Measurements from ENCODE around the gene RPL7A.
"Not testable (repeated sequence)": the region's sequence is repeated elsewhere in the genome, so short reads cannot be mapped to it uniquely, and the experiment has no call there.

Gene RPL7A

DNA sequence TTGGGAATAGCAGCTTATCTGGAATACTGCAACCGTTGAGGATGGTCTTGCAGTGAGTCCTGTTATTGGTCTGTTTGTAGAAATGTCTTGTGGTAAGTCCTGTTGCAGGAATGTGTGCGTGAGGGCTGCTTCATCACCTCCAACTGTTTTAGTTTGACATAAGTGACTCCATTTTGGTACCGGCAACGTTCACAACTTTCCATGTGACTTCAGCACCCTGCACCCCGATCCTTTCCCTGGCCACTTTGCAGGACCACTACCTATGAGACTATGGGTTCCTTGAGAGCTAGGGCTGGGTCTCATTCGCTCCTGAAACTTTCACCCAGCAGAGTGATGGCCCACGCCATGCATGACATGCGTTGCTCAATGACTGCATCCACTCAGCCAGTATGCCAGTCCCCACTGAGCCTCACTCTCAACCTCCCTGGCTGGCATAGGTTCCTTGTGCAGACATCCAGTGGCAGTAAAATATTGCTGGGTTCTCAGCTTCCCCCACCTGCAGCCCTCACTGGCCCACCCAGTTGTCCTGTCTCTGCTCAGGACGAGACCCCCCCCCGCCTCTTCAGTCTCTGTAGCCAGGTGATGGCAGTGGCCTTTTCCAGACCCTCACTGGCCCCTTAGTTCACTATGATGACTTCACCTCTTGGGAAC lies 20.1 kb upstream of the RPL7A start:
- no peak for DNase-seq (ENCODE audit: low read depth in 1 of 2, low spot score in 1 of 2)

DNA sequence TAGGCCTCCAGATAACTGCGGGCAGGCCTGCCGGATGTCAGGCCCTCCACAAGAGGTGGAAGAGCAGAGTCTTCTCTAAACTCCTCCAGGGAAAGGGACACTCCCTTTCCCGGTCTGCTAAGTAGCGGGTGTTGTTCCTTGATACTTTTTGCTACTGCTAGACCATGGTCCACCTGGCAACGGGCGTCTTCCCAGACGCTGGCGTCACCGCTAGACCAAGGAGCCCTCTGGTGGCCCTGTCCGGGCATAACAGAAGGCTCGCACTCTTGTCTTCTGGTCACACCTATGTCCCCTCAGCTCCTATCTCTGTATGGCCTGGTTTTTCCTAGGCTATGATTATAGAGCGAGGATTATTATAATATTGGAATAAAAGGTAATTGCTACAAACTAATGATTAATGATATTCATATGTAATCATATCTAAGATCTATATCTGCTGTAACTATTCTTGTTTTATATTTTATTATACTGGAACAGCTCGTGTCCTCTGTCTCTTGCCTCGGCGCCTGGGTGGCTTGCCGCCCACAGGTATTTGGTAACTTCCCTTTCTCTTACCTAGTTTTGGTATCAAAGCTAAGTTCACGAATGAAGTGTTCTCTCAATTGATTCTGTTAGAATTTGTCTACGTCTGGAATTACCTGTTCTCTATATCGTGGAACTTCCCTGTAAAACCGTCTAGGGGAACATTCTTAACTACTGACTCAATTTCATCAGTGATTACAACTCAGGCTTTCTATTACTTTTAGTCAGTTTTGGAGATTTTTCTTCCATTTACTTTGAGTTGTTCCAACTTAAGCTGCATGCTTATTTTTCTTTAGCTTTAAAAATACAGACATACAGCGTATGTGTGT lies 18.5 kb upstream of the RPL7A start:
- DNase-seq (ENCODE audit: low read depth in 1 of 2, low spot score in 1 of 2) = not testable (repeated sequence)

DNA sequence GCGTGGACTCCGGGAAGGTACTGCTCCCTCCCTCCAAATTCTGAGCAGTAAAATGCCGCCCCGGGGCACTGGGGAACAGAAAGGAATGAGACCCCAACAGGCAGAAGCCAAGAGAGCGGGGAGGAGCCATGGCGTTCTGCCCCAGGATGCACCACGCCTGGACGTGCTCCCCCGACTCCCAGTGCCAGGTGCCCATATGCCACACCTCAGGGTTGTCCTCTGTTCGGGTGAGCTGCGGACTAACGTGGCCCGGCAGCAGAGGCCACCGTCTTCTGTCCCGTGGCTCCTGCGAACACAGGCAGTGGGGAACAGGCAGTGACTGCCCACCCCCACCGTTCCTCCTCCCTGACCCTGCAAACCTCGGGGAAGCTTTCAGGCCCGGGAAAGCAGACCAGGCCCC lies 16.8 kb upstream of the RPL7A start:
- no peak for DNase-seq (ENCODE audit: low read depth in 1 of 2, low spot score in 1 of 2)

DNA sequence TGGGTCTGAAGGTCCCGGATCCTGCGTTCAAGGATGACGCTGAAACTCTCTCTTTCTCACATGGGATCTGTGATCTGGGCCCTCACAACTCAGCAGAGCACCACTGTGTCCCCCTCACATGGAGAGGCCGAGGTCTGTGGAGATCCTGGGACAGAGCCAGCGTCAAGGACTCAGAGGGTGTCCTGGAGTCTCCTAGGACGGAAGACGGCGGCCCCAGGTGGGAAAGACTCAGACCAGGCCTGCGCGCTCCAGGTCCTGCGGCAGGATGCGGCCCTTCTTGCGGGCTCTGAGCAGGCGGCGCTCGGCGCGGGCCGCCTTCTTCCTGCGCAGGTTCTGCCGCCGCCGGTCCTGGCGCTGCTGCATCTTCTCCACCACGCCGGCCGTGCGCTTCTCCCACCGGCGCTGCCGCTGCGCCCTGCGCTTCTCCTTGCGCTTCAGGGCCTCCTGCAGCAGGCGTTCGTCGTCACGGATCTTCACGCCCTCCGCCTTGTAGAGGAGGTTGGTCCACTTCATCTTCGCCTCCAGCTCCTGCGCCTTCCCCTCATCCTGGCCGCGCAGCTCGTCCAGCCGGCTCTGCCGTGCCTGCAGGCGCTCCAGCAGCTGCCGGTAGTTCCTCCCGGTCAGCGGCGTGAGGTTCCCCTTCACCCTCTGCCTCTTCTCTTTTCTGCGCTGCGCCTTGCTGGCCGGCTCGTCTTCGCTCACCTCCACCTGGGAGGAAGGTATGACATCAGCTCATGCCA lies 16.2 kb upstream of the RPL7A start:
- no peak for DNase-seq (ENCODE audit: low read depth in 1 of 2, low spot score in 1 of 2)

DNA sequence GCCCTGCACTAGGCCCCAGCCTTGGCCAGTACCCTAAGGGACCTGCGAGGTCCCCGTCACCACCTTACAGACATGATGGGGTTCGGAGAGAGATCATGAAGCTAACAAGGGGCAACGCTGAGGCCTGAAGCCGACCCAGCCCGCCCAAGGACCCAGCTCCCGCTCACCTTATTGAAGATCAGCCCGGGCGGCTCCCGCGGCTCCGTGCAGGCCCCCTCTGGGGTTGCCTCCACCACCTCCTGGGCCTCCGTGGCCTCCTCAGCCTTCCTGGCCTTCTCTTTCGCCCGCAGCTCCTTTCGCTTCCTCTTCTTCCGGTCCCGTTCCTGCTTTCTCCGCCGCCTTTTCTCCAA lies 15.7 kb upstream of the RPL7A start:
- no peak for DNase-seq (ENCODE audit: low read depth in 1 of 2, low spot score in 1 of 2)

DNA sequence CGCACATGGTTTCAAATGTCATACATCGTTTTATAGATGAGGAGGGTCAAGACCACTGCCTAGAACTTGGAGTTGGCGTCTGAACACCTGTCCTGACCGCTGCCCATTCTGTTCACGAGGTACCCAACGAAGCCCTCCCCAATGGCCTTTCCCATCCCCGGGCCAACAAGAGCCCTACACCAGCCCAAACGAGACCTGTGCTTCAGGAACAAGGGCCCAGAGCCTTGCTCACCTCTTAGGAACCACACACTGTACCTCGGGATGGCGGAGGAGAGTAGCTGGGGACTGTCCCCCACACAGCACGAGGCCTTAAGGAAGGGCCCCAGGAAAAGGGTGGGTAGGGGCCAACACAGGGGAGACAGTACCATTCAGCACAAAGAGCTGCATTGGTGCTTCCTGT lies 15.0 kb upstream of the RPL7A start:
- no peak for DNase-seq (ENCODE audit: low read depth in 1 of 2, low spot score in 1 of 2)

DNA sequence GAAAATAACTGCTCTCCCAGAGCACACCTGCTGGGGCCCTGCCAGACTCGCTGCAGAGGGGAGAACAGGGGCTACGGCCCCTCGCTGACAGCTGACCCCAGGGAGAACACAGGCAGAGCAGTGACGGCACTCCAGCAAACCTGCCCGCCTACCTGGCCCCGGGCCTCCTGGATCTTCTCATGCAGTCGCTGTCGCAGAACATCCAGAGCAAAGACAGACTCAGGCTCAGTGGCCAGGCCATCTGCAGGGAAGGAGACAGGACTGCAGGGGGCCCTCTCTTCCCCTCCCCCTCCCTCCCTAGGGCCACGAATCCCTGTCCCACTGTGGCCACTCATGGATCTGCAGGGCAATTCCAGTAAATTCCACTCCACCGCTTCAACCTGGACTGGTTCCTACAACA lies 14.5 kb upstream of the RPL7A start:
- DNase-seq (ENCODE audit: low read depth in 1 of 2, low spot score in 1 of 2) = no peak

DNA sequence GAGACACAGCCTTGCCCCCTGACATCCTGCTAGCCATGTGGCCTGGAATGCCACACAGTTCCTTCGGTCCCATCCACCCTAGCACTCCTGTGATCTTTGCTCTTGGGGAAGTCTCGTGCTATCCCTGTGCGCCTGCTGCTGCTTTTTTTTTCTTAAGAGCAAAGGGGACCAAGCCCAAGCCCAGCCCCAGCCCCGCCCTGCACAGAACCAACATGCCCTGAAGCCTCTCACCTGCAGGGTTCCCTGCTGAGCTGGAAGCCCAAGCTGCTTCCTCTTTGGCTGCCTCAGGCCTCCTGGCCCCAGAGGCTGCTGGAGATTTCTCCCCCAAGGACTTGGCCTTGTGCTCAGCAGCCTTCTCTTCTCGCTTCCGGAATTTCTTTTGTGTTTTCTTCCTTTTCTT lies 13.9 kb upstream of the RPL7A start:
- DNase-seq (ENCODE audit: low read depth in 1 of 2, low spot score in 1 of 2) = no peak

DNA sequence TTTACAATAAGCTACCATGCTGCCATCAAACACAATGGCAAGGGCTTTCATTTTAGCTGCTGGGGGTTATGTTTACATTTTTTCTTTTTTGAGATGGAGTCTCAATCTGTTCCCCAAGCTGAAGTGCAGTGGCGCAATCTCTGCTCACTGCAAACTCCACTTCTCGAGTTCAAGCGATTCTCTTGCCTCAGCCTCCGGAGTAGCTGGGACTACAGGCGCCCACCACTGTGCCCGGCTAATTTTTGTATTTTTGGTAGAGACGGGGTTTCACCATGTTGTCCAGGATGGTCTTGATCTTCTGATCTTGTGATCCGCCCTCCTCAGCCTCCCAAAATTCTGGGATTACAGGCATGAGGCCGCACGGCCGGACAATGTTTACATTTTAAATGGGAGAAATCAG lies 13.1 kb upstream of the RPL7A start:
- DNase-seq (ENCODE audit: low read depth in 1 of 2, low spot score in 1 of 2) = not testable (repeated sequence)

DNA sequence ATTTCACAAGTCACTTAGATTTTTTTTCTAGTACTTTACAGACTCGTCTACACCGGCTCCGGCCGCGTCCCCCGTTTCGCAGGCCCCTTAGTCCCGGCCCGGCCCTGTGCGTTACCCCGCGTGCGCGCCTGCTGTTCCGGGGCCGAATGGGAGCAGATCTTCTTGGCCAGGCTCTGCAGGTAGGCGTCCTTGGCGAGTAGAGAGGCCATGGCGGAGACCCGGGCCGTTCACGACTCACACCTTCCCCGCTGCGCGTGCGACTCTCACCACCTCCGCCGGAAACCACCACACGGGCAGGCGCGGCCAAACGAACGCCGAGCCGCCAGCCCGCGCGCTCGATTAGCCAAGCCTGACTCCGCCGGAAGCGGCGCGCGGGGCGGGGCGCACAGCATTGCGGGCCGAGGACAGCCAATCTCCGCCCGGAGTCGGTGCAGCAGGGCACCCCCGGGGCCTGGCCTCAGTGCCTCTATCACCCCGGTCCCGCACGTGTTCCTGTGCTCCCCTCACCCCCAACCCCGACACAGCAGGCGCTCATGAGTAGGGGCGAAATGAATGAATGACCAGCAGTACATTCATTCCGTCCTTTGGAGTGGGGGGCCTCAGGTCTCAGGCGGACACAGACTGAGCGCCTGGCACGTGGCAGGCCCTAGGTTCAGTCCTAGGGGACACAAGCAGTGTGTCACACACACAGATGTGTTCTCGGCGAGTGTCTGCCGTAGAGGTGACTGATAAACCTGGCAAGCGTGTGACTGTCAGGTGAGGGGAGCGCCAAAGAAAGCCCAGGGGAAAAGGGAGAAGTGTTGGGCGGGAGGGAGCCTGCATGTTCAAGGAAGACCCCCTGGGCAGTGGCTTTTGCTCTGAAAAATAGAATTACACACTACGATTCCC lies 11.8 kb upstream of the RPL7A start, which contains the start of gene SURF6:
Gene SURF6 (minus strand): TSS at position 265 of the 888 bp plus-strand sequence. CDS start 56 bp downstream, at position 209.
- DNase-seq (ENCODE audit: low read depth in 1 of 2, low spot score in 1 of 2) = peak; percentile 83 to 93

DNA sequence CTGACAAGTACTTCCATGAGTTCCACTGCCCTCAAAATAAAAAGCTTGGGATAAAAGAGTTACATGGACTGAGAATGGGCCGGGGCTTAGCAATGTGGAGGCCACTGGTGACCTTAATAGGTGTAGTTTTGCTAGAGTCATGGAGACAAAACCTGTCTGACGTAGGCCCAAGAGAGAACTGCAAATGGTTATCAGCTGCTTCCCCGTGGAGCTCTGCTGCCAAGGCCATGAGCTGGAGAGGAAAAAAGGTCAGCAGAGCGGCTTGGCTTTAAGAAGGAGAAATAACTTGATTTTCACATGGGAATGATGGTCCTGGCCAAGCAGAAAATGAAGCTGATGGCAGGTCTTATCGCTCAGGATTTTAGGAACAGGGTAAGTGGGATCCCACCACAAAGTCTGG lies 8.4 kb upstream of the RPL7A start:
- no peak for DNase-seq (ENCODE audit: low read depth in 1 of 2, low spot score in 1 of 2)

DNA sequence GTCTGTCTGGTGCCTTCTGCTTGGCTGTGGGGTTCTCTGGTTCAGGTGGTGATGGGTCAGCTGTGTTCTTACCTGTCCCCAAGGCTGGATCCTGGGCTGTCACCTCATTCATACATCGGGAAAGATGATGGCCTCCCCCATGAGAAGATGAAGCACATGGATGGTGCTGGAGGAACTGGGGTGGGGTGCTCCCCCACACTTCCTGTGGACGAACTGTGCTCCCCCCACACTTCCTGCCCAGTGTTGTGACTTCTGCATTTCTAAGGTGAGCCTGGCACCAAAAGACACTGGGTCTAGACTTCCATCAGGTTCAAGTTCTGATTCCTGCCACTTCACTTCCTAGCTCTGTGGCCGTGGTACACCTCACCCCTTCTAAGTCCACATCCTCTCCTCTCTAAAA lies 7.8 kb upstream of the RPL7A start:
- no peak for DNase-seq (ENCODE audit: low read depth in 1 of 2, low spot score in 1 of 2)

DNA sequence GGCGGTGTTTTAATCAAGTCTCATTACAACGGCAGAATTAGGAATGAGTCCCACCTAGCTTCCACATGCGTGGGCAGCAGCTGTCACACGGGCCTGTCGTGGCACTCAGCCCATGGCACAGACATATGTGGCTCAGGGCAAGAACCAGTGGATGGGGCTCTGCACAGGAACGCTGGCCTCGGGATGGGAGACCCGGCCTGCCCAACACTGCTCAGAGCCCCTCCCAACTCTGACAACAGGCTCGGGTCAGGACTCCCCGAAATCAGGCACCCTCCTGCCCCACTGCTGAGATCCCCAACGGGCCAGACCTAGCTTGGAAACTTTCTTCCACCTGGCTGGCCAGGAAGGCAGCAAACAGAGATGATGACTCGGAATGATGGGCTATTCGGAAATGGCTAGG lies 7.1 kb upstream of the RPL7A start:
- no peak for DNase-seq (ENCODE audit: low read depth in 1 of 2, low spot score in 1 of 2)

DNA sequence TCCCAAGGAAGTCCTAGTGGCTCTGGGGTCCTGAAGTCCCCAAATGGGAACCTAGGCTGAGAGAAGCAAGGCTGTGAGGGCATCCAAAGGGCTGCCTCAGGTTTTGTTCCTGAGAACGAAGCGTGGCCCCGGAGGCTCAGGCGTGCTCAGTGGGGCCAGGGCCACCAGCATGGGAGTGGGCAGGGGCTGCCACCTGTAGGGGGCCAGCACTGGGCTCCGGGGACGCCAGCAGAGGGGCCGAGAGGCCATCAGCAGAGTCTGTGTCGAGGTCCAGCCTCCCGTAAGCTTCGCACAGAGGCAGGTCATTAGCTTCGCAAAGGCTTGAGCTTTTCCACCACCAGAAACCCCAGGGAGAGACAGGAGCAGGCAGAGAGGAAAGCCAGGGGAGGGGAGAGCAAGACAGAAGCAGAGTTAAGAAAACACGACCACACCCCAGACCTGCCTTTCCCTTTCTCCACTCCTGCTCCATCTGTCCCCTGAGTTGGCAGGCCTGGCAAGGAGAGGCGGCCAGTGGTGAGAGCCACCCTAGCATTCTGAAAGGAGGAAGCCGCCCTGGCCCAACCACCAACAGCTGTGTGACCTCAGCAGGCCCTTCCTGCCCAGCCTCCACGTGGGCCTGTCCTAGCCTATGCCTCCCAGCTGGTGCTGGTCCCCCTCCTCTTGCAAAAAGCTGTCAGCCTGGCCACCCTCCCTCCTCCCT lies 6.5 kb upstream of the RPL7A start:
- no peak for DNase-seq (ENCODE audit: low read depth in 1 of 2, low spot score in 1 of 2)

DNA sequence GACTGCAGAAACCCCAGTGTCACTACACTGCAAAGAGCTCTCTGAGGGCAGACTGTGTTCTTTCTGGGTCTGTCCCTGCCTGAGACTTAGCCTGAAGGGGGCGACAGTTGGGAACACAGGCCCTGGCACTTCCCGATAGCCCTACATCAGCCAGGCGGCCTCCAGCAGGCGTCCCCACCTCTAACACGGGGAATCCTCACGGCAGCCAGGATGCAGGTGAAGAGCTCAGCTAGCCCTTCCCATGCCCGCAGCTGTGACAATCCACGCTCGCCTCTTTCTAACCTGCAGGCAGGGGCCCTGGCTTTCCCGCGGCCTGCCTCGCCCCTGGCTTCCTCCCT lies 6.0 kb upstream of the RPL7A start:
- DNase-seq (ENCODE audit: low read depth in 1 of 2, low spot score in 1 of 2) = no peak

DNA sequence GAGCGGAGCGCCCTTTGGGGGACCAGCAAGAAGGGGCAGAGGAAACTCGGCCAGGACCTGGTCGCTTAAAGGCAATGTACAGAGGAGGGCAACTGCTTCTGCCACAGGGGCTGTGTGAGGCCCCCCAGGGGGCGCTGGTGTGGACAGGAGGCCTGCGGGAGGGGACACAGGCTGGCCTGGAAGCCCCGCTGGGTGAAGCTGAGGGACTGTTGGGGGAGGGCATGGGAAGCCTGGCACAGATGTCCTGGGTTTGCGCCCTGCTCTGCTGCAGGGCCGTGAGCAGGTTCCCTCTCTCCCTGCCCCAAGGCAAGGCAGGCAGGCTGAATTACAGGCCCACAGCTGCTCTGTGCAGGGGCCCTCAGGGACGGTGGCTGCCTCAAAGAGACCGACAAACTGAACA lies 5.4 kb upstream of the RPL7A start:
- no peak for DNase-seq (ENCODE audit: low read depth in 1 of 2, low spot score in 1 of 2)

DNA sequence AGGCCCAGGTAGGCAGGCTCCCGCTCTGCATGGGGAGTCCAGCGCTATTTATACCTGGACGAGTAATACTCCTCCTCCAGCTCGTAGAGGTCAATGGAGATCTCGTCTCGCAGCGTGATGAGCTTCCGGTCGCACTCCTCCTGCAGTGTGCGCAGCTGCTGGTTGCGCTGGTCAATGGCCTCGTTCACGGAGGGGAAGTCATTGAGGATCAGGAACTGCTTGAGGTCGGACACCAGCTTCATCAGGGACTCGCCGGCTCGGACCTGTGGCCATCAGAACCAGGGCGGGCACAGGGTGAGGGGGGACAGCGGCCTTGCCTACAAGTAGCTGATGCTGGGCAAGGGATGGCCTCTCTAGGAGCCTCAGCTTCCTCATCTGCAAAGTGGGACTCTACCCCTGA lies 3.9 kb upstream of the RPL7A start:
- no peak for DNase-seq (ENCODE audit: low read depth in 1 of 2, low spot score in 1 of 2)

DNA sequence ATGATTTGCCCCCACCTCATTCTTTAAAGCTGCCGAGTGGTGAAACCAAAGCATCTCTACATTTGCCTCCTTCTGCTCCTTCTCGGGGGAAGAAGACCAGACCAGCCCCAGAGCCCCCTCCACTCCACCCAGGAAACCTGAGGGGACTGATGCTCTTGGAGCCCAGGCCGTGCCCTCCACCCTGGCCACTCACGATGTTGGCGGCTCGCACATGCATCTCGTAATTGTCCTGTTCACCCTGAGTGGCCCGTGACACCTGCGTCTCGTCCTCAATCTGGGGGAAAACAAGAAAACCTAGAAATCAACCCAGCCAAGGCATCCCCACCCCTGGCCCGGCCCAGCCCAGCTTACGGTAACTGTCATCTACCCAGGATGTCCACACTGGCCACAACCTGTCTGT lies 3.0 kb upstream of the RPL7A start:
- no peak for DNase-seq (ENCODE audit: low read depth in 1 of 2, low spot score in 1 of 2)

DNA sequence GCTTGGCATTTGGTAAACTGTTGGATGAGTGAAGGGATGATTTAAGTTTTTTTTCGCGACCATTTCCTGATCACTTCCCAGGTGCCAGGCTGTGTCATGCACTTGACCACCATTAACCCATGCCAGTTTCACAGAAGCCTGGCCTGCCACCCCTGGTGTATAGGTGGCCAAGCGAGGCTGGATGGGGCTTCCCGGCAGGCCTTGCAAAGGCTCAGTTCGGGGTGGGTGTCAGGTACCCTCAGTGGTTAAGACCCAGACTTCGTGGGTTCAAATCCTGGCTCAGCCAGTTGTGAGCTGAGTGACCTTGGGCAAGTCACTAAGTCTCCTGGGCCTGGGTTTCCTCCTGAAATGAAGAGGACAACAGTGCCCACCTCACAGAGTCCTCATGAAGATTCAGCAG lies 2.4 kb upstream of the RPL7A start:
- DNase-seq (ENCODE audit: low read depth in 1 of 2, low spot score in 1 of 2) = no peak

DNA sequence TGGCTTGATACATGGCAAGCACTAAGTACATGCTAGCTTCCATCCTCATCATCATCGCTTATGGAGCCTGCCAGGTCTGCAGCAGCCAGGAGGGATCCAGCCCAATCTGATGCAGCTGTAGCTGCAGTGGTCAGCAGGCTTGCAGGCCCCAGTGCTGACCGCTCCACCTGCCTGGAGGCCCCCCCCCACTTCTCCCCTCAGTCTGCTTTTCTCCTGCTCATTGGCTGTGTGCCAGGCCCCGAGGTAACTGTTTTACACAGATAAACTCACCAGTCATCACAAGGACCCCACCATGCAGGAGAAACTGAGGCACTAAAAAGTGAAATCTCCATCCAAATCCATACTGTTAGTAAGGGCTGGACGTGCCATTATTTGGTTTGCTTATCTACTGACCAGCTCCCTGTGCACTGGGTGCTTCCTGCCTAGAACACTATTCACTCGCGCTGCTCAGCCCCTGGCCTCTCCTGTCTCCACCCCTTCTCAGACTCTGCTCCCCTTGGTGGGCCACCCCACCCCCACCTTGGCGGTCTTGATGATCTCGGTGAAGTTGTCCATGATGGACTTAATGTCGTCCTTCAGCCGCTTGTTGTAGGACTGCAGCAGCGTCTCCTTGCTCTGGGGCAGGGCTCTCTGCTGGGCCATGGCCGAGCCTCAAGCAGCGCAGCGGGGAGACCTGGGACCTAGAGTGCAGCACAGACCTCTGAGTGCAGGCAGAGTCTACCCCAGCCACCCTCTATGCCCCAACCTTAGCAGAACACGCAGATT lies 1.8 kb upstream of the RPL7A start:
- no peak for DNase-seq (ENCODE audit: low read depth in 1 of 2, low spot score in 1 of 2)

Data from activated T-helper 1 cell treated with anti-CD3 and anti-CD28 coated beads, Interleukin-2, amount 50 U/mL, for 16 hours (primary cell).